Thyroid gland (tissue), 4 donors: ENCODE results near the gene DENND1C.

Experiments
- POLR2A ChIP-seq, 2 donors: fragments of 450-650 bp; IDR thresholded peaks; one replicate each; pipeline ENCODE4 v1.6.1; 2017; ENCODE audit warnings: antibody characterized with exemption in 2 of 2, mild to moderate bottlenecking in 2 of 2, moderate library complexity in 1 of 2
- TF ChIP-seq, protein P1 (sequence below), 6 experiments: fragments of 200-600 bp in 3 of 6; fragments of 450-650 bp in 3 of 6; sonication (generic) in 3 of 6; IDR thresholded peaks; one replicate each; pipeline ENCODE4 v1.5.1; 2016 to 2019; ENCODE audit warnings: antibody characterized with exemption in 6 of 6, mild to moderate bottlenecking in 2 of 6, inconsistent platforms in 1 of 6, moderate library complexity in 1 of 6

DNA sequence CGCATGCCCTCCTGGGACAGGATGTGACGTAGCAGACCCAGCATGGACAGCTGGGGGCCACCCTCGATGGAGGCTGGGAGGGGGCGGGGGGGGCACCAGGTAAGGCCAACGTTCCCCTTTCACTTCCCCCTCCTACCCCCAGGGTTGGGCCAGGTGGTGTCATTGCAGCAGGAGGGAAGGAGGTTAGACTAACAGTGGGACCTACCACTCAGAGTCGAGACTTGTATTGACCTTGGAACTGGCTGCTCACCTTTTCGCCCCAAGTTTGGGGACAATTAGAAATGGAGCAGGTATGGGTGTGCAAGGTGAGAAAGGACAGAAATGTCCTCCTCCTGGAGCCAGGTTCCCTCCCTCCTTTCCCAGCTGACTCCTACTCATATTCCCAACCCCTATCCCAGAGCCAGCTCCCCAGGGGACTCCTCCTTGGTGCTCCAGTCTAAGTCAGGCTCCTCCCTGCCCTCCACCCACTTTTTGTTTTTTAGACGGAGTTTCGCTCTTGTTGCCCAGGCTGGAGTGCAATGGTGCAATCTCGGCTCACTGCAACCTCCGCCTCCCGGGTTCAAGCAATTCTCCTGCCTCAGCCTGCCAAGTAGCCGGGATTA is 39.4 kb downstream of the DENND1C start:
- no peak for TF ChIP-seq POLR2A (IDR thresholded peaks at IDR 0.05)
- TF ChIP-seq, protein P1, sequence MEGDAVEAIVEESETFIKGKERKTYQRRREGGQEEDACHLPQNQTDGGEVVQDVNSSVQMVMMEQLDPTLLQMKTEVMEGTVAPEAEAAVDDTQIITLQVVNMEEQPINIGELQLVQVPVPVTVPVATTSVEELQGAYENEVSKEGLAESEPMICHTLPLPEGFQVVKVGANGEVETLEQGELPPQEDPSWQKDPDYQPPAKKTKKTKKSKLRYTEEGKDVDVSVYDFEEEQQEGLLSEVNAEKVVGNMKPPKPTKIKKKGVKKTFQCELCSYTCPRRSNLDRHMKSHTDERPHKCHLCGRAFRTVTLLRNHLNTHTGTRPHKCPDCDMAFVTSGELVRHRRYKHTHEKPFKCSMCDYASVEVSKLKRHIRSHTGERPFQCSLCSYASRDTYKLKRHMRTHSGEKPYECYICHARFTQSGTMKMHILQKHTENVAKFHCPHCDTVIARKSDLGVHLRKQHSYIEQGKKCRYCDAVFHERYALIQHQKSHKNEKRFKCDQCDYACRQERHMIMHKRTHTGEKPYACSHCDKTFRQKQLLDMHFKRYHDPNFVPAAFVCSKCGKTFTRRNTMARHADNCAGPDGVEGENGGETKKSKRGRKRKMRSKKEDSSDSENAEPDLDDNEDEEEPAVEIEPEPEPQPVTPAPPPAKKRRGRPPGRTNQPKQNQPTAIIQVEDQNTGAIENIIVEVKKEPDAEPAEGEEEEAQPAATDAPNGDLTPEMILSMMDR (IDR thresholded peaks at IDR 0.05): no peak
